ENCODE data around the gene CACNA1C. TPM values are rescaled to one million over a fixed set of nuclear protein-coding genes. Genes with fewer than 3 reads are reported as not detected.

CACNA1C gene
- total RNA-seq (2022; extraction: Qiagen RNA extraction) = 0.05 to 0.20 TPM (median 0.06 TPM) in 4 of 5 replicates, not detected in the other

DNA sequence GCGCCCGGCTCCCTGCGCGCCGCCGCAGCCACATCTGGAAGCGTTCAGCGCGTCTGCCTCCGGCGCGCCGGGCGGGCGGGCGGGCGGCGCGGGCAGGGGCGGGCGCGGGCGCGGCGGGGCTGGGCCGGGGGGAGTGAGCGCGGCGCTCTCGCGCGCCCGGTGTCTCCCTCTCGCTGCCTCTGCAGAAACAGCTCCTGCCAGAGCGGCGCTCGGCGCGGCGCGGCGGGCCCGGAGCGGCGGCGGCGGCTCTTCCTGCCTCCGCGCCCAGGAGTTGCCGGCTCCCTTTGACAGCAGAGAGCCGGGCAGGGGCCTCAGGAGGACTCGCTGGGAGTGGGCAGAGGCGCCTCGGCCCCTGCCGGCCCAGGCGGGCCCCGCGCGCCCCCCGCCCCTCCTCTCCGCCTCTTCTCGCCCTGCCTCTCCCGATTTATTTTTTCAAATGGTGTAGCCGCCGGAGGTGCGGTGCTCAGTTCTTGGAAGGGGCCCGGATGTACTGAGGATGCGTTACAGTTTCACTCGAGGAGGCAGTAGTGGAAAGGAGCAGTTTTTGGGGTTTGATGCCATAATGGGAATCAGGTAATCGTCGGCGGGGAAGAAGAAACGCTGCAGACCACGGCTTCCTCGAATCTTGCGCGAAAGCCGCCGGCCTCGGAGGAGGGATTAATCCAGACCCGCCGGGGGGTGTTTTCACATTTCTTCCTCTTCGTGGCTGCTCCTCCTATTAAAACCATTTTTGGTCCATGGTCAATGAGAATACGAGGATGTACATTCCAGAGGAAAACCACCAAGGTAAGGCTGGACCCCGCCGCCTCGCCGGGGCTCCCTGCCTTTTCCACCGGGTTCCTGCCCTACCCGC lies at the start of gene CACNA1C:
Gene CACNA1C, plus strand, starts transcription at position 162 of the 853 bp plus-strand sequence. Its CDS starts 576 bp downstream, at position 738.

DNA sequence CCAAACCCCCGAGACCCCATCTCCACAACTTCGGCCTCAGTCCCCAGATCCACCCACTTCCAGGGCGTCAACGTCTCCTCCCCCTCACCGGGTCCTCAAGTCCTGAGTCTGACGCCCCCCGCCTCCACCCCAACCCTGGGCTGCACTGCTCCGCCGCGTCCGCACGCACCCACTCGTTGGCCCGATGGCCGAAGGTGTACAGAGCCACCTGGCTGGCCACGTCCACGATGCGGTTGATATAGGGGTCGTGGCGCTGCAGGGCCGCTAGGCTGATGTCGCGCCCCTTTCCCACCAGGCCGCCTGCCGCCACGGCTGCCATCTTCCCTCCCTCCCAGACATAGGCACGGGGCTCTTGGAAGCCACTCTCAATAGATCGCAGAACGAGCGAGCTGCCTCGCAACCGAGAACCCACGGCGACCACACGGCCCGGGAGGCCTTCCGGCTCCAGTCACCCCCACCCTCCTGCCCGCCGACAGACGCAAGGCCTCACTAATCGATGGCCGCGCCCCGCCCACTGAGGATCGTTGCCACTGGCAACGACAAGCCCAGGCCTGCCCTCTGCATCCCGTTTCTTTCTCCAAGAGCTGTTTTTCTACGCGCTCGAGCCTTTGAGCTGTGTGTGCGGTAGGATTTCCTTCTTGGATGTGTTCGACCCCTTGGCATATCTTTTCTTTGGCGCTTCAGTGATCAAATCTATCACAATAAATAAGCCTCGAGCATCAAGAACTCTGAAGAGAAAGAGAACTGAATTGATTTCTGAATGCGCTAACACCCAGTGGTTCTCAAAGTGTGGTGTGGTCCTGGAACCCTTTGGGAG lies 48.5 kb upstream of the CACNA1C start, which contains the start of gene DCP1B:
Gene DCP1B, minus strand, starts transcription at position 345 of the 817 bp plus-strand sequence. Its CDS starts 26 bp downstream, at position 319.

Other genes with a start within 250 kb of the CACNA1C start
- gene LRTM2, start 232.4 kb upstream of the CACNA1C start, total RNA-seq (2022; extraction: Qiagen RNA extraction) = 0.07 to 0.15 TPM in 2 of 5 replicates, not detected in the others
- not detected in 5 replicates for gene CACNA2D4, start 134.3 kb upstream of the CACNA1C start, total RNA-seq (2022; extraction: Qiagen RNA extraction)
- gene DCP1B, start 48.5 kb upstream of the CACNA1C start, total RNA-seq (2022; extraction: Qiagen RNA extraction) = 7.1 to 8.9 TPM (median 7.6 TPM) in 5 replicates

Data from A549 treated with Hydrocortisone at 1 μM for 4 hours (cell line).